ENCODE results near the gene PCDHB14. TPM values are rescaled to one million over a fixed set of nuclear protein-coding genes. Genes with fewer than 3 reads are reported as not detected.

The PCDHB14 gene
- total RNA-seq, 1 donor from 2014 or later, result 7.2 TPM

DNA sequence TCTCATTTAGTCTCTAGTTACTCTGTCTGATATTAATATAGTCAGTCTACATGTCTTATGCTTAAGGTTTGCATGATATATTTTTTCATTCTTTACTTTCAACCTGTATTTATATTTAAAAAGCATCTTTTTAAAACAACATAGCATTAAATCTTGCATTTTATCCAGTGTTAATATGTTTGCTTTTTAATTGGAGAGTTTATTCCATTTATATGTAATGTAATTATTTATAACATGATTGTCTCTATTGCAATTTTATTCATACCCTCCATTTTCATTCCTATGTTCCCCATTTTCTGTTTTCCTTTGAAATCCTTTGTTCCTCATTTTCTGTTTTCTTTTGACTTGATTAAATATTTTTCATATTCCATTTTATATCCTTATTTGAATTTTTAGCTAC lies 35.3 kb downstream of the PCDHB14 start:
- Histone ChIP-seq H3K9ac (no peak overlapping the region), H3F3A (ENCODE audit: low read depth) (no peaks in the 10 kb centered on the region), H3K9me3 (ENCODE audit: low read depth) (peaks cover 68% of the 10 kb centered on the region), H3K4me1 (no peaks in the 10 kb centered on the region), H4K20me1 (ENCODE audit: low read depth) (no peaks in the 10 kb centered on the region), H3K27me3 (no peaks in the 10 kb centered on the region), H3K36me3 (no peaks in the 10 kb centered on the region), H3K79me2 (ENCODE audit: low read depth) (no peaks in the 10 kb centered on the region), H2AFZ (replicated peaks) (no peak overlapping the region), H3K4me3 (no peak overlapping the region), H3K27ac (no peak overlapping the region), H3K4me2 (no peak overlapping the region)
- TF ChIP-seq EZH2 (IDR thresholded peaks at IDR 0.05) (no peak), EZH2phosphoT487 (IDR thresholded peaks at IDR 0.05) (no peak), CTCF (IDR thresholded peaks at IDR 0.05) (no peak)
- DNase-seq (ENCODE audit: low spot score), result no peak
- no peak overlapping the region for H3K4me3 Mint-ChIP-seq
- H3K27ac Mint-ChIP-seq, result no peak overlapping the region
- peaks cover 83% of the 10 kb centered on the region for H3K9me3 Mint-ChIP-seq
- H3K4me1 Mint-ChIP-seq, result no peaks in the 10 kb centered on the region
- peaks cover 6% of the 10 kb centered on the region for H3K36me3 Mint-ChIP-seq
- peaks cover 3% of the 10 kb centered on the region for H3K27me3 Mint-ChIP-seq (ENCODE audit: insufficient read depth, low read depth)

- H3K4me3 ChIP-seq, result no peak overlapping the region
- no peaks in the 10 kb centered on the region for H3K4me1 ChIP-seq
- peaks cover 83% of the 10 kb centered on the region for H3K9me3 Mint-ChIP-seq
- no peak overlapping the region for H3K27ac ChIP-seq
- no peaks in the 10 kb centered on the region for H3K27me3 ChIP-seq
- no peak overlapping the region for H3K9ac ChIP-seq
- H3K4me1 Mint-ChIP-seq, result no peaks in the 10 kb centered on the region
- no peak overlapping the region for H3K4me3 Mint-ChIP-seq
- H3K36me3 Mint-ChIP-seq, result peaks cover 6% of the 10 kb centered on the region
- H3K36me3 ChIP-seq, result no peaks in the 10 kb centered on the region
- peaks cover 63% of the 10 kb centered on the region for H3K9me3 ChIP-seq (ENCODE audit: low read depth)
- no peak for DNase-seq (ENCODE audit: low spot score)
- no peak overlapping the region for H3K4me2 ChIP-seq
- H3K27ac Mint-ChIP-seq, result no peak overlapping the region
- H4K20me1 ChIP-seq (ENCODE audit: low read depth), result no peaks in the 10 kb centered on the region
- no peaks in the 10 kb centered on the region for H3K79me2 ChIP-seq (ENCODE audit: low read depth)
- H3F3A ChIP-seq (ENCODE audit: low read depth), result no peaks in the 10 kb centered on the region
- peaks cover 3% of the 10 kb centered on the region for H3K27me3 Mint-ChIP-seq (ENCODE audit: insufficient read depth, low read depth)
- TF ChIP-seq EZH2phosphoT487 (IDR thresholded peaks at IDR 0.05), result no peak
- no peak for TF ChIP-seq EZH2 (IDR thresholded peaks at IDR 0.05)
- TF ChIP-seq CTCF (IDR thresholded peaks at IDR 0.05), result no peak
- H2AFZ ChIP-seq (replicated peaks), result no peak overlapping the region
Measured at GRCh38 chr5:141258948-141259347, 35.8 kb downstream of the PCDHB14 start.

- Histone ChIP-seq H3K79me2 (ENCODE audit: low read depth) (no peaks in the 10 kb centered on the region), H3K27me3 (no peaks in the 10 kb centered on the region), H3K9ac (no peak overlapping the region), H3K4me1 (no peaks in the 10 kb centered on the region), H4K20me1 (ENCODE audit: low read depth) (no peaks in the 10 kb centered on the region), H3K4me2 (no peak overlapping the region), H3K36me3 (no peaks in the 10 kb centered on the region), H2AFZ (replicated peaks) (no peak overlapping the region), H3F3A (ENCODE audit: low read depth) (no peaks in the 10 kb centered on the region), H3K9me3 (ENCODE audit: low read depth) (peaks cover 56% of the 10 kb centered on the region), H3K4me3 (no peak overlapping the region), H3K27ac (no peak overlapping the region)
- peaks cover 8% of the 10 kb centered on the region for H3K36me3 Mint-ChIP-seq
- peaks cover 3% of the 10 kb centered on the region for H3K27me3 Mint-ChIP-seq (ENCODE audit: insufficient read depth, low read depth)
- no peak overlapping the region for H3K27ac Mint-ChIP-seq
- no peak for TF ChIP-seq EZH2phosphoT487 (IDR thresholded peaks at IDR 0.05)
- no peak for TF ChIP-seq CTCF (IDR thresholded peaks at IDR 0.05)
- no peak for TF ChIP-seq EZH2 (IDR thresholded peaks at IDR 0.05)
- H3K9me3 Mint-ChIP-seq, result peaks cover 80% of the 10 kb centered on the region
- no peak overlapping the region for H3K4me3 Mint-ChIP-seq
- no peaks in the 10 kb centered on the region for H3K4me1 Mint-ChIP-seq
- DNase-seq (ENCODE audit: low spot score), result peak; percentile 11
Measured at GRCh38 chr5:141260458-141261237, 37.5 kb downstream of the PCDHB14 start.

All from neural progenitor cell (in vitro differentiated cells).